ENCODE data around the gene IL20RA. TPM values are rescaled to one million over a fixed set of nuclear protein-coding genes. Genes with fewer than 3 reads are reported as not detected.
"Not testable (repeated sequence)": the region's sequence is repeated elsewhere in the genome, so short reads cannot be mapped to it uniquely, and the experiment has no call there.

IL20RA gene
- total RNA-seq, 1 donor from 2014 or later: 10.1 TPM

- Histone ChIP-seq H3K27ac (replicated peaks) (peak overlapping the region; percentile 57), H3K27me3 (ENCODE audit: low read depth) (peaks cover 4% of the 10 kb centered on the region), H3K4me3 (no peak overlapping the region), H3K36me3 (no peaks in the 10 kb centered on the region), H3K4me1 (peaks cover 19% of the 10 kb centered on the region), H3K9me3 (replicated peaks) (no peaks in the 10 kb centered on the region)
- TF ChIP-seq CTCF (IDR thresholded peaks at IDR 0.05; ENCODE audit: borderline replicate concordance): no peak
- intact Hi-C loops (cut with micrococcal nuclease): no loop called here
- DNase-seq: no peak
Observed at GRCh38 chr6:136982928-136983327, 61.8 kb downstream of the IL20RA start.

- TF ChIP-seq CTCF (IDR thresholded peaks at IDR 0.05; ENCODE audit: borderline replicate concordance): no peak
- H3K4me1 ChIP-seq: peaks cover 19% of the 10 kb centered on the region
- peaks cover 4% of the 10 kb centered on the region for H3K27me3 ChIP-seq (ENCODE audit: low read depth)
- DNase-seq: no peak
- H3K9me3 ChIP-seq (replicated peaks): no peaks in the 10 kb centered on the region
- intact Hi-C loops (cut with micrococcal nuclease): no loop called here
- no peaks in the 10 kb centered on the region for H3K36me3 ChIP-seq
- H3K27ac ChIP-seq (replicated peaks): no peak overlapping the region
- no peak overlapping the region for H3K4me3 ChIP-seq
Observed at GRCh38 chr6:136980070-136980469, 64.7 kb downstream of the IL20RA start.

- no peak for DNase-seq
- H3K27ac ChIP-seq (replicated peaks): no peak overlapping the region
- peaks cover 4% of the 10 kb centered on the region for H3K27me3 ChIP-seq (ENCODE audit: low read depth)
- H3K4me1 ChIP-seq: peaks cover 25% of the 10 kb centered on the region
- no peaks in the 10 kb centered on the region for H3K9me3 ChIP-seq (replicated peaks)
- intact Hi-C loops (cut with micrococcal nuclease): no loop called here
- no peak for TF ChIP-seq CTCF (IDR thresholded peaks at IDR 0.05; ENCODE audit: borderline replicate concordance)
- H3K4me3 ChIP-seq: no peak overlapping the region
- H3K36me3 ChIP-seq: no peaks in the 10 kb centered on the region
Observed at GRCh38 chr6:136979206-136979605, 65.6 kb downstream of the IL20RA start.

GRCh38 chr6:136977075-136977474 is 67.7 kb downstream of the IL20RA start:
- H3K4me3 ChIP-seq: no peak overlapping the region
- DNase-seq: no peak
- H3K36me3 ChIP-seq: no peaks in the 10 kb centered on the region
- peaks cover 4% of the 10 kb centered on the region for H3K27me3 ChIP-seq (ENCODE audit: low read depth)
- TF ChIP-seq CTCF (IDR thresholded peaks at IDR 0.05; ENCODE audit: borderline replicate concordance): no peak
- intact Hi-C loops (cut with micrococcal nuclease): no loop called here
- H3K27ac ChIP-seq (replicated peaks): no peak overlapping the region
- no peaks in the 10 kb centered on the region for H3K9me3 ChIP-seq (replicated peaks)
- H3K4me1 ChIP-seq: peaks cover 9% of the 10 kb centered on the region

- no peaks in the 10 kb centered on the region for H3K9me3 ChIP-seq (replicated peaks)
- no peak for DNase-seq
Observed at GRCh38 chr6:136975089-136975715, 69.6 kb downstream of the IL20RA start.

GRCh38 chr6:136973781-136974180 is 71.0 kb downstream of the IL20RA start:
- DNase-seq; intact Hi-C loops (cut with micrococcal nuclease); H3K36me3 ChIP-seq; H3K4me3 ChIP-seq; H3K27me3 ChIP-seq (ENCODE audit: low read depth); H3K9me3 ChIP-seq (replicated peaks): not testable (repeated sequence)
- Histone ChIP-seq H3K27ac (replicated peaks) (peak overlapping the region; percentile 57), H3K4me1 (peaks cover 12% of the 10 kb centered on the region)

More at GRCh38 chr6:136975089-136975715, 69.6 kb downstream of the IL20RA start:
- peak overlapping the region; percentile 57 for H3K27ac ChIP-seq (replicated peaks)
- TF ChIP-seq CTCF (IDR thresholded peaks at IDR 0.05; ENCODE audit: borderline replicate concordance): no peak
- peaks cover 4% of the 10 kb centered on the region for H3K27me3 ChIP-seq (ENCODE audit: low read depth)
- no peaks in the 10 kb centered on the region for H3K36me3 ChIP-seq
- H3K4me3 ChIP-seq: no peak overlapping the region
- H3K4me1 ChIP-seq: peaks cover 9% of the 10 kb centered on the region
- intact Hi-C loops (cut with micrococcal nuclease): no loop called here
